Urothelium cell line (cell line): ENCODE data around the gene FILIP1.
A peak's percentile ranks its signal among the peaks of the same experiment; 100 is the strongest.
"Not testable (repeated sequence)": the region's sequence is repeated elsewhere in the genome, so short reads cannot be mapped to it uniquely, and the experiment has no call there.

ENCODE experiments used
- DNase-seq: peaks from one replicate; pipeline ENCODE4 v3.0.0; 2011; ENCODE audit warnings: low spot score, mixed read lengths
- FAIRE-seq: peaks from 2 replicates; lab custom pipeline; 2011; peaks lifted over from hg19 to GRCh38; lab: Jason Lieb, UNC

FILIP1 gene

DNA sequence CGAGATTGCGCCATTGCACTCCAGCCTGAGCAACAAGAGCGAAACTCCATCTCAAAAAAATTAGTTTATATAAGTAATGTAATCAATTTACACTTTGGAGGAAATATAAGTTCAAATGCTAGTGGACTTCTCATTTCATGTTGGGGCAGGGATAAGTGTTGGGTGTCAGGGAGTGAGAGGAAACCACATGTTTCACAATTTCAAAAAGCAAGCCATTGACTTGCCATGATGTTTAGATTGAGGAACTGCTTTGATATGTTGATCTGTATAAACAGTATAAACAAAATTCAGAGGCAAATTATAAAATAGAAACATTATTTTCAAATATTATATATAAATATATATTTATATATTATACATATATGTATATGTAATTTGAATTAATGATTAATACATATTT lies 42.7 kb downstream of the FILIP1 start:
- FAIRE-seq = no peak
- DNase-seq = no peak

DNA sequence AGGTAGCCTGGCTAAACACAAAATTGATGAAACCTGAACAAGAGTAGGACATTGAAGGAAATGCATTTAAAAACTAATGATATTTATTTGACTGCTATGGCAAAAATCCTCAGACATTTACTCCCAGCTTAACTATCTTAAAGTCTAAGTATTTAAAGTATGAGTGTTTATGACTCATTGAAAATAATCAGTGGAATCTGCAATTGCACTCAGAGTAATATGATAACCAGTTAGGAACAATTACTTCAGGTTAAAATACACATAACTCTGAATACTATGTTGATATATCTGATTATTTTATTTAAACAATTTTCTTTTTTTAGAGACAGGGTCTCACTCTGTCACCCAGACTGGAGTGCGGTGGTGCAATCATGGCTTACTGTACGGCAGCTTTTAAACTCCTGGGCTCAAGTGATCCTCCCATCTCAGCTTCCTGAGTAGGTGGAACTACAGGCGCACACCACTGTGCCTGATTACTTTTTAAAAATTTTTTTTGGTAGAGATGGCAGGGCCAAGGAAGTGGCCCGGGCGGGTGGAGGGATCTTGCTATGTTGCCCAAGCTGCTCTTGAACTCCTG lies 43.9 kb downstream of the FILIP1 start:
- DNase-seq = no peak
- FAIRE-seq = no peak

DNA sequence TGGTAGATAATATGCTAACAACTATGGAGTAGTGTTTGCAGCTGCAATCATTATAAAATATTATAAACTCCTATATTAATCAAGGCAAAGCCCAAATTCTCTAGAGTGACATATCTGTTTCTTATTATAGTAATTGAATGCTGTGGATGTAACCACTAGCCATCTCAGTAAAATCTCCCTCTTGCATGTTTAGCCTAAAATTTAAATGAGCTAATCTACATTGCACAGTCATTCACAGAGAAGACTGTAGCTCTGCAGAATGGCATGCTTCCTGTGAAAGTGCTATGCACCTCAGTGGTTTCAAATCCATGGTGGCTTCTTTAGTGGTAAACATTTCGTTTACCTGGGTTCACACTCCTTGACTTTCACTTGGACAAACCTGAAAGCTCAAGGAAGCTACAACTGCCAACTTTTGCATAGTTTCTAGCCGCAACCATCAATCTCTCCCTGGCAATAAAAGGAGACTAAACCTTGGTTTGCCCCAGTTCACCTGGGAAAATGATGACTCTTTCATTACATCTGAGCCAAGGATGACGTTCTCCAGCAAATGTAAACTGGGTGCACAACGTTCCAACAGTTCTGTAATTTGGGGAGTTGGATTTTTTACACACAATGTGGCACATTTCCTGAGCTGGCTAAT lies 47.2 kb downstream of the FILIP1 start:
- FAIRE-seq = no peak
- no peak for DNase-seq

DNA sequence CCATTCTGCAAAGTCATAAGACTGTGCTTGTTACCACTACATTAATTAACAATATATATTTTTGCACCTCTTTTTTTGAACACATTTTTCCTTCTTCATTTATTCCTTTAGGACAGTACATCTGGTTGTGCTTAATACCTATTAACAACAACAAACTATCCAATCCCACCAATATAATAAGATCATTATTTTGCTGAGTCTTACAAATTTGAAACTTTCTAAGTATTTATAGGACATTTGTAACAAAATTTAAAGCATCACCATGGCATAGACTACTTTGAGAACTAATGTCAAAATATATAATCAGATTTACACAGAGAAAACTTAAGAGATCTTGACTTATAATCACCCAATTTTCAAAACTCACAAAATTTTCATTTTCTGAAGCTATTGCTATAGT lies 47.9 kb downstream of the FILIP1 start:
- no peak for DNase-seq
- no peak for FAIRE-seq

- DNase-seq (no peak), FAIRE-seq (no peak)
These were observed 48.7 kb downstream of the FILIP1 start for GRCh38 chr6:75444899-75445298.

- not testable (repeated sequence) for DNase-seq, FAIRE-seq
These were observed 51.7 kb downstream of the FILIP1 start for GRCh38 chr6:75441883-75442282.

DNA sequence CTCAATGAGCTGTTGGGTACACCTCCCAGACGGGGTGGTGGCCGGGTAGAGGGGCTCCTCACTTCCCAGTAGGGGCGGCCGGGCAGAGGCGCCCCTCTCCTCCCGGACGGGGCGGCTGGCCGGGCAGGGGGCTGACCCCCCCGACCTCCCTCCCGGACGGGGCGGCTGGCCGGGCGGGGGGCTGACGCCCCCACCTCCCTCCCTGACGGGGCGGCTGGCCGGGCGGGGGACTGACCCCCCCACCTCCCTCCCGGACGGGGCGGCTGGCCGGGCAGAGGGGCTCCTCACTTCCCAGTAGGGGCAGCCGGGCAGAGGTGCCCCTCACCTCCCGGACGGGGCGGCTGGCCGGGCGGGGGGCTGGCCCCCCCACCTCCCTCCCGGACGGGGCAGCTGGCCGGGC lies 52.1 kb downstream of the FILIP1 start:
- DNase-seq, FAIRE-seq: not testable (repeated sequence)

DNA sequence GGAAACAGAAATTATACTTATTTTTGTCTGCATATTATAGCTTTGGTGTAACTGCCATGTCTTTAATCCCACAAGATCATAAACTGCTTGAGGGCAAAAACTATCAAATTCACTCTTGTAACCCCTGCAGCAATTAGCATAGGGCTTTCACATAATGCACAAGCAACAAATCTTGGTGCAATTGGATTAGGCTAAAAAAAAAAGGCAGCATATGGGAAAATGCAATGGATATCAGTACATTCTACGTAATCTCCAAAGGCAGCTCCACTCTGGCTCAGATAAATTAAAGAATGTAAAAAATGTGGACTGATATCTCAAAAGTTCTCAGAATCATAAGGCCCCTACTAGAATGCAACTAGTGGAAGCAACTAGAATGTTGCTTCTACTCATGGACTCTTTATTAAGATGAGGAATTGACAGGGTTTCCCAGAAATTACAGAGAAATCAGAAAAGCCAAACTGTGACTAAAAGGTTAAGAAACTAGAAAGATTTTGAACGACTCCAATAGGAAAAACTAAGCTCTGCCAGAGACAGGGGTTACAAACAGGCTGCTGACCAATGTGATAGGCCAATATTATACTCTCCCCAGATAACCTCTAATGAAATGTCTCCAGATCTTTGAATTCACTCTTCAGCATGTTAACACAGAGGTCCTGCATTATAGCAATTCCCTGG lies 55.0 kb downstream of the FILIP1 start:
- no peak for DNase-seq
- FAIRE-seq = no peak

DNA sequence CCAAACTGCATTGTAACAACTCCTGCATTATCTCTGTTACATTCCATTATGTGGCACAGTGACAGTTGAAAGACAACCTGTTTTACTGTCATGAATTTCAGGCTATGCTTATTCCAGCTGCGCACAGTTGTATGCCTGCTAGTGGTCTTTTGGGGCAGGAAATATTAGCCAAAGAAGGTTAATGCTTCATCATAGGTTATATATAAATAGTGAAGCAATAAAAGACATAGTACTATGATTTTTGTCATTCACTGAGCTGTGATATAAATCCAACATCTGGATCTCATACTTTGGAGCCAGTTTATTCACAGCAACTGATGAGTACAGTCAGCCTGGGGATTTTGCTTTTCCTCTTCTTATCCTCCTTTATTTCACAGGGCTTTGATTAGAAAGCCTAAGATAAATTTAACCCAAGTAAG lies 55.6 kb downstream of the FILIP1 start:
- FAIRE-seq (no peak), DNase-seq (no peak)

DNA sequence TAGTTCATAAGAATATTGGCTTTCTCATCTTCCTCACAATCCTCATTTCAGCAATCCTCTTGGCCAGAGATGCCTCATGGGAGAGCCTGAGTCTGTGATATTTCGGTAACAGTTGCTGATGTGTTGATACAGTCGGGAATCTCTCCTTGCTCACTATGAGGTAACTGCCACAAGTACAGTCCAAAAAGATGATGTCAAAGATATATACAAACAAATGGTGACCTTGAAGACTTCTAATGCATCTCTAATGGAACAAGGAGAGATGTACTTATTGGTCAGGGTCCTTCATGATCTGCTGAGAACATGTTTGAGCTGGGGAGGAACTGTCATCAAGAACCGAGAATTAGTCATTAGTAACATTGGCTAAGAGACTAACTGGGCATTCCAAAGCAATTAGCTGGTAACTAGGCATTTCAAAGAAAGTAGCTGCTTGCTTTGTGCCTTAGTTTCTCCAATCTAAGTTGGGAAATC lies 56.1 kb downstream of the FILIP1 start:
- no peak for FAIRE-seq
- DNase-seq = peak; percentile 12

DNA sequence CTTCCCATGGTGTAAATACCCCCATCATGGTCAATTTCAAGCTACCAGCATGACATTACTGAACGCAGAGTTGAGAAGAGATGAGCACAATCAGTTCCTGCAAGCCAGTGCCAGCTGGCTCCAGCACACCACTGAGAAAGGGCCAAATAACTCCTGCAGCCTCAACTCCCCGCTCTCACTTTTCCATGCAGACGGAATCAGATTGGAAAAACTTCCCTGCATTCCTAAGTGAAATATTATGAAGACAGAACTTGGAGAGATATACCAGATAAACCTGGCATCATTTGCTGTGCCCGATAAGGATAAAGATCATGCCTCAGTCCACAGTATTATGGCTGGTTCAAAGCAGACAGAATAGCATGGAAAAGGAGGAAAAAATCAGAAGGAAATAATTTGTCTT lies 56.7 kb downstream of the FILIP1 start:
- DNase-seq (no peak), FAIRE-seq (no peak)

GRCh38 chr6:75432809-75433208 lies 60.8 kb downstream of the FILIP1 start:
- DNase-seq, FAIRE-seq: not testable (repeated sequence)

- DNase-seq = peak; percentile 15
- FAIRE-seq = no peak
These were observed 62.2 kb downstream of the FILIP1 start for GRCh38 chr6:75431379-75431778.

GRCh38 chr6:75430631-75431325 lies 62.8 kb downstream of the FILIP1 start:
- DNase-seq (no peak), FAIRE-seq (no peak)

- DNase-seq = no peak
- no peak for FAIRE-seq
These were observed 64.4 kb downstream of the FILIP1 start for GRCh38 chr6:75429061-75429703.

DNA sequence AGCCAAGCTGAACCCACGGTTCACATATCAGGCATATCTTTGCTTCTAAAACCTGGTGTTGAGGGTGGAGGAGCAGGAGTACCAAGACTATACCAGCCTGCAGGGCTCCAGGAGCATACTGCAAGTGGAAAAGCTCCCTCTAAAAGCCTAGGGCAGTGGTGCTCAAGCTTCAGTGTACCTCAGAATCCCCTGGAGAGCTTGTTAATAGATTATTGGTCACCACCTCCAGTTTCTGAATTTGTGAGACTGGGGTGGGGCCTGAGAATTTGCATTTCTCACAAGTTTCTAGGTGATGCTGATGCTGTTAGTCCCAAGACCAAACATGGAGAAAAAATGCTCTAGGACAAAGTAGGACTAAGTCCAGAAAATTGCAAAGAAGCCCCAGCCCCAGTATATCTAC lies 65.4 kb downstream of the FILIP1 start:
- DNase-seq = no peak
- no peak for FAIRE-seq

- no peak for FAIRE-seq
- DNase-seq = no peak
These were observed 66.3 kb downstream of the FILIP1 start for GRCh38 chr6:75427329-75427728.

GRCh38 chr6:75424618-75425548 lies 68.7 kb downstream of the FILIP1 start:
- no peak for FAIRE-seq
- peak; percentile 10 for DNase-seq

DNA sequence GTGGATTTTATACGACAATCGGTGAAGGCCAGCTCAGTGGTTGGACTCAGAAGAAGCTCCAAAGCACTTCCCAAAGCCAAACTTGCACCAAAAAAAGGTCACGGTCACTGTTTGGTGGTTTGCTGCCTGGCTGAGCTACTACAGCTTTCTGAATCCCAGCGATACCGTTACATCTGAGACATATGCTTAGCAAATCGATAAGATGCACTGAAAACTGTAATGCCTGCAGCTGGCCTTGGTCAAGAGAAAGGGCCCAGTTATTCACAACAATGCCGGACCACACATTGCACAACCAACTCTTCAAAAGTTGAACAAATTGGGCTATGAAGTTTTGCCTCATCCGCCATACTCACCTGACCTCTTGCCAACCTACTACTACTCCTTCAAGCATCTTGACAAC lies 70.2 kb downstream of the FILIP1 start:
- DNase-seq (no peak), FAIRE-seq (no peak)

- no peak for FAIRE-seq
- DNase-seq = no peak
These were observed 71.5 kb downstream of the FILIP1 start for GRCh38 chr6:75422024-75422639.
